ENCODE measurements around the gene SGCG.

- TF ChIP-seq FOXP2 (optimal IDR thresholded peaks at IDR 0.05; ENCODE audit: borderline replicate concordance, extremely low read depth, extremely low read length, insufficient read depth) (no peak), SIN3A (IDR thresholded peaks at IDR 0.05; ENCODE audit: borderline replicate concordance, insufficient read depth, low read length) (no peak)
These were observed 34.8 kb upstream of the SGCG start for GRCh38 chr13:23146006-23146405.
